ENCODE results near the gene FAM98B. TPM values are rescaled to one million over a fixed set of nuclear protein-coding genes. Genes with fewer than 3 reads are reported as not detected.

Gene FAM98B
- total and polyA plus RNA-seq, 5 donors from 2014 or later = 2.2 to 19.3 (median 4.4) TPM

Other genes with a start within 250 kb of the FAM98B start
- gene SPRED1, start 201.3 kb upstream of the FAM98B start, total RNA-seq = not detected
- under 1 TPM in 1 of 4 donors, not detected in 3; 0.03 TPM for gene SPRED1, start 201.3 kb upstream of the FAM98B start, polyA plus RNA-seq
- gene RASGRP1, start 110.7 kb downstream of the FAM98B start, total RNA-seq = 216 TPM
- gene RASGRP1, start 110.7 kb downstream of the FAM98B start, polyA plus RNA-seq = 100 to 1,000 TPM in 1 of 4 donors, 10 to 100 TPM in 3; 74.5 to 108 (median 86.6) TPM

Measured in CD4-positive, CD25-positive, alpha-beta regulatory T cell (primary cell).